ENCODE results near the gene ATP10D.

DNA sequence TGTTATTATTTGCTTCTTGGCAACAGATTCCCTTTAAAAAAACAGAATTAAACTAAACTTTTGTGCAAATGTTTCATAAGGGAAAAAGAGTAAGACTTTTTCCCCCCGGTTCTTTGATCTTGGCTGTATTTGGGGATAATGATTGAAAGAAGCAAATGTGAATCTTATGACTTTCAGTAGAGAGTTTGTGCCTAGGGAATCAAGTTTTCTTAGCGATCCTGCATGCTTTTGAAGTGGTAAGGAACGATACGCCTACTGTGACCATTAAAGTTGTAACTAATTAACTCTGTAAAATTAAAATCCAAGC, 9.0 kb downstream of the ATP10D start:
- no peak for TF ChIP-seq POLR2A (IDR thresholded peaks at IDR 0.05)
- TF ChIP-seq, protein P1, sequence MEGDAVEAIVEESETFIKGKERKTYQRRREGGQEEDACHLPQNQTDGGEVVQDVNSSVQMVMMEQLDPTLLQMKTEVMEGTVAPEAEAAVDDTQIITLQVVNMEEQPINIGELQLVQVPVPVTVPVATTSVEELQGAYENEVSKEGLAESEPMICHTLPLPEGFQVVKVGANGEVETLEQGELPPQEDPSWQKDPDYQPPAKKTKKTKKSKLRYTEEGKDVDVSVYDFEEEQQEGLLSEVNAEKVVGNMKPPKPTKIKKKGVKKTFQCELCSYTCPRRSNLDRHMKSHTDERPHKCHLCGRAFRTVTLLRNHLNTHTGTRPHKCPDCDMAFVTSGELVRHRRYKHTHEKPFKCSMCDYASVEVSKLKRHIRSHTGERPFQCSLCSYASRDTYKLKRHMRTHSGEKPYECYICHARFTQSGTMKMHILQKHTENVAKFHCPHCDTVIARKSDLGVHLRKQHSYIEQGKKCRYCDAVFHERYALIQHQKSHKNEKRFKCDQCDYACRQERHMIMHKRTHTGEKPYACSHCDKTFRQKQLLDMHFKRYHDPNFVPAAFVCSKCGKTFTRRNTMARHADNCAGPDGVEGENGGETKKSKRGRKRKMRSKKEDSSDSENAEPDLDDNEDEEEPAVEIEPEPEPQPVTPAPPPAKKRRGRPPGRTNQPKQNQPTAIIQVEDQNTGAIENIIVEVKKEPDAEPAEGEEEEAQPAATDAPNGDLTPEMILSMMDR (IDR thresholded peaks at IDR 0.05): no peak

Data from testis (tissue), 2 donors.